Astrocyte (in vitro differentiated cells and primary cell): ENCODE data around the gene CALML6.

Source experiments
- EZH2 ChIP-seq: IDR thresholded peaks from 2 replicates; pipeline ENCODE4 v1.6.1; 2012; ENCODE audit warnings: mild to moderate bottlenecking, low read length, inconsistent platforms; ENCODE audit not compliant: insufficient read depth
- TF ChIP-seq, protein P1 (sequence below): IDR thresholded peaks from 2 replicates; pipeline ENCODE4 v1.5.1; 2011; ENCODE audit warnings: low read depth, mild to moderate bottlenecking, inconsistent platforms, low read length, moderate library complexity; ENCODE audit not compliant: insufficient read depth

DNA sequence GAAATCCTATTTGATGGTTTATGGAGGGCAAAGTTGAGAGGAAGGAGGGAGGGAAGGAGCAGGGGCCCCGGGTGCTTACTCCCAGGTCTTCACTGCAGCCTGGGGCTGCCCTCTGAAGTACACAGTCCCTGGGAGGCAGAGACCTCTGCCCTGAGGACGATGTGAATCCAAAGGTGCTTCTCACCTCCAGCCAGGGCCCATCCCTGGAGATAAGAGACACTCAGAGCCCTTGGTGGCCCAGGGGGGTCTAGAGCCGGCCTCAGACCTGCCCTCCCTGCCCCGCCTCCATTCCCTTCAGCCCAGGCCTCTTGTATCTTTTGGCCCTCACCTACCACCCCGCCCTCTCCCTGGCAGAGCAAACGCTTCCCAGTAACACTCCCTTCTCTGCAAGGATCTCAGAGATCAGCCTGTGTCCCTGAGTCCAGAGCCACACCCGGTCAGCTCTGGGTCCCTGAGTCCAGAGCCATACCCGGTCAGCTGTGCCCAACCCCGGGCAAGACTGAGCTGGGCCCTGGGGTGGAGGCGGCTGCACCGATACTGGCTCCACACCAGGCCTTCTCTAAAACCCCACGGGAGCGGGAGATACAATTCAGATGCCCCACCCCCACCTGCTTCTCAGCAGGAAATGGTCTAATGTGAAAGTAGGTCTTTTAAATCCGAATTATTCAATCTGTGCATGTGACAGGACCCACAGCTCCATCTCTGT is 20.6 kb upstream of the CALML6 start:
- TF ChIP-seq, protein P1, sequence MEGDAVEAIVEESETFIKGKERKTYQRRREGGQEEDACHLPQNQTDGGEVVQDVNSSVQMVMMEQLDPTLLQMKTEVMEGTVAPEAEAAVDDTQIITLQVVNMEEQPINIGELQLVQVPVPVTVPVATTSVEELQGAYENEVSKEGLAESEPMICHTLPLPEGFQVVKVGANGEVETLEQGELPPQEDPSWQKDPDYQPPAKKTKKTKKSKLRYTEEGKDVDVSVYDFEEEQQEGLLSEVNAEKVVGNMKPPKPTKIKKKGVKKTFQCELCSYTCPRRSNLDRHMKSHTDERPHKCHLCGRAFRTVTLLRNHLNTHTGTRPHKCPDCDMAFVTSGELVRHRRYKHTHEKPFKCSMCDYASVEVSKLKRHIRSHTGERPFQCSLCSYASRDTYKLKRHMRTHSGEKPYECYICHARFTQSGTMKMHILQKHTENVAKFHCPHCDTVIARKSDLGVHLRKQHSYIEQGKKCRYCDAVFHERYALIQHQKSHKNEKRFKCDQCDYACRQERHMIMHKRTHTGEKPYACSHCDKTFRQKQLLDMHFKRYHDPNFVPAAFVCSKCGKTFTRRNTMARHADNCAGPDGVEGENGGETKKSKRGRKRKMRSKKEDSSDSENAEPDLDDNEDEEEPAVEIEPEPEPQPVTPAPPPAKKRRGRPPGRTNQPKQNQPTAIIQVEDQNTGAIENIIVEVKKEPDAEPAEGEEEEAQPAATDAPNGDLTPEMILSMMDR, result no peak
- no peak for TF ChIP-seq EZH2
